ENCODE measurements around the gene RAP2A. TPM values are rescaled to one million over a fixed set of nuclear protein-coding genes. Genes with fewer than 3 reads are reported as not detected.

RAP2A gene
- total and polyA plus RNA-seq, 9 of the 15 experiments (the other 6 are each of a cell fraction or from before 2014, with no cell fraction given): 1.8 to 11.7 (median 5.6) TPM

- TF ChIP-seq, protein P1, sequence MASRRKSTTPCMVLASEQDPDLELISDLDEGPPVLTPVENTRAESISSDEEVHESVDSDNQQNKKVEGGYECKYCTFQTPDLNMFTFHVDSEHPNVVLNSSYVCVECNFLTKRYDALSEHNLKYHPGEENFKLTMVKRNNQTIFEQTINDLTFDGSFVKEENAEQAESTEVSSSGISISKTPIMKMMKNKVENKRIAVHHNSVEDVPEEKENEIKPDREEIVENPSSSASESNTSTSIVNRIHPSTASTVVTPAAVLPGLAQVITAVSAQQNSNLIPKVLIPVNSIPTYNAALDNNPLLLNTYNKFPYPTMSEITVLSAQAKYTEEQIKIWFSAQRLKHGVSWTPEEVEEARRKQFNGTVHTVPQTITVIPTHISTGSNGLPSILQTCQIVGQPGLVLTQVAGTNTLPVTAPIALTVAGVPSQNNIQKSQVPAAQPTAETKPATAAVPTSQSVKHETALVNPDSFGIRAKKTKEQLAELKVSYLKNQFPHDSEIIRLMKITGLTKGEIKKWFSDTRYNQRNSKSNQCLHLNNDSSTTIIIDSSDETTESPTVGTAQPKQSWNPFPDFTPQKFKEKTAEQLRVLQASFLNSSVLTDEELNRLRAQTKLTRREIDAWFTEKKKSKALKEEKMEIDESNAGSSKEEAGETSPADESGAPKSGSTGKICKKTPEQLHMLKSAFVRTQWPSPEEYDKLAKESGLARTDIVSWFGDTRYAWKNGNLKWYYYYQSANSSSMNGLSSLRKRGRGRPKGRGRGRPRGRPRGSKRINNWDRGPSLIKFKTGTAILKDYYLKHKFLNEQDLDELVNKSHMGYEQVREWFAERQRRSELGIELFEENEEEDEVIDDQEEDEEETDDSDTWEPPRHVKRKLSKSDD (conservative IDR thresholded peaks at IDR 0.05; ENCODE audit: low read length): no peak
- TF ChIP-seq ARID1B (IDR thresholded peaks at IDR 0.05): peak; percentile 60
- TF ChIP-seq CBFA2T2 (conservative IDR thresholded peaks at IDR 0.05): peak; percentile 45; the same call in 1 of the 2 replicates
- TF ChIP-seq KAT8 (IDR thresholded peaks at IDR 0.05; ENCODE audit: low read depth): no peak
- TF ChIP-seq BHLHE40 (IDR thresholded peaks at IDR 0.05; ENCODE audit: low read length): peak; percentile 84
- peak; percentile 53 for TF ChIP-seq CBFA2T3 (IDR thresholded peaks at IDR 0.05)
- no peak for TF ChIP-seq TBP (optimal IDR thresholded peaks at IDR 0.05; ENCODE audit: low read depth, low read length)
- TF ChIP-seq TCF3 (CRISPR knock-in tag; IDR thresholded peaks at IDR 0.05): peak; percentile 56
- 0 out of 2 replicates have a peak, but pooled peaks have one; percentile 33 for TF ChIP-seq FOXJ2 (tag; IDR thresholded peaks at IDR 0.05)
- TF ChIP-seq GABPB2 (CRISPR knock-in tag; conservative IDR thresholded peaks at IDR 0.05): no peak
- no peak for TF ChIP-seq HNRNPH1 (optimal IDR thresholded peaks at IDR 0.05; ENCODE audit: low read depth, low read length)
- TF ChIP-seq SMARCA4 (IDR thresholded peaks at IDR 0.05): peak; percentile 30; the same call in 1 of the 2 replicates
- TF ChIP-seq, protein P2, sequence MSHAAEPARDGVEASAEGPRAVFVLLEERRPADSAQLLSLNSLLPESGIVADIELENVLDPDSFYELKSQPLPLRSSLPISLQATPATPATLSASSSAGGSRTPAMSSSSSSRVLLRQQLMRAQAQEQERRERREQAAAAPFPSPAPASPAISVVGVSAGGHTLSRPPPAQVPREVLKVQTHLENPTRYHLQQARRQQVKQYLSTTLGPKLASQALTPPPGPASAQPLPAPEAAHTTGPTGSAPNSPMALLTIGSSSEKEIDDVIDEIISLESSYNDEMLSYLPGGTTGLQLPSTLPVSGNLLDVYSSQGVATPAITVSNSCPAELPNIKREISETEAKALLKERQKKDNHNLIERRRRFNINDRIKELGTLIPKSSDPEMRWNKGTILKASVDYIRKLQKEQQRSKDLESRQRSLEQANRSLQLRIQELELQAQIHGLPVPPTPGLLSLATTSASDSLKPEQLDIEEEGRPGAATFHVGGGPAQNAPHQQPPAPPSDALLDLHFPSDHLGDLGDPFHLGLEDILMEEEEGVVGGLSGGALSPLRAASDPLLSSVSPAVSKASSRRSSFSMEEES (CRISPR knock-in tag; IDR thresholded peaks at IDR 0.05): peak; percentile 95
- 0 out of 2 replicates have a peak, but pooled peaks have one; percentile 15 for TF ChIP-seq MTA2 (IDR thresholded peaks at IDR 0.05; ENCODE audit: low read depth)
- no peak for TF ChIP-seq MYBL2 (IDR thresholded peaks at IDR 0.05; ENCODE audit: low read depth)
- TF ChIP-seq MYBL2 (CRISPR knock-in tag; IDR thresholded peaks at IDR 0.05; ENCODE audit: borderline replicate concordance): no peak
- TF ChIP-seq RAD51 (IDR thresholded peaks at IDR 0.05; ENCODE audit: borderline replicate concordance, low read depth): peak; percentile 83
- TF ChIP-seq SOX6 (IDR thresholded peaks at IDR 0.05): peak; percentile 47
- peak; percentile 65 for TF ChIP-seq USF2 (CRISPR knock-in tag; IDR thresholded peaks at IDR 0.05)
- 0 out of 2 replicates have a peak, but pooled peaks have one; percentile 51 for TF ChIP-seq MITF (IDR thresholded peaks at IDR 0.05)
Observed at GRCh38 chr13:97422118-97423054, 11.6 kb upstream of the RAP2A start (continued).
